Esophagus squamous epithelium (tissue), 4 donors: ENCODE results near the gene TMEM184C.

Experiments
- CTCF ChIP-seq, 6 experiments: fragments of 450-650 bp in 4 of 6; fragments of 200-600 bp in 2 of 6; sonication (generic) in 2 of 6; IDR thresholded peaks; one replicate each; pipeline ENCODE4 v1.5.1; 2016 to 2019; ENCODE audit warnings: antibody characterized with exemption in 6 of 6, mild to moderate bottlenecking in 4 of 6, moderate library complexity in 4 of 6
- POLR2A ChIP-seq, 4 donors: fragments of 450-650 bp; IDR thresholded peaks; one replicate each; pipeline ENCODE4 v1.6.1; 2017; ENCODE audit warnings: antibody characterized with exemption in 4 of 4, mild to moderate bottlenecking in 4 of 4, moderate library complexity in 3 of 4

- no peak for TF ChIP-seq POLR2A (IDR thresholded peaks at IDR 0.05)
- no peak for TF ChIP-seq CTCF (IDR thresholded peaks at IDR 0.05)
Observed at GRCh38 chr4:147586032-147586431, 31.2 kb upstream of the TMEM184C start.
